Inferior parietal cortex (tissue), 1 donor: Measurements from ENCODE around the gene EHMT1.
"Not testable (repeated sequence)": the region's sequence is repeated elsewhere in the genome, so short reads cannot be mapped to it uniquely, and the experiment has no call there.

Experiments
- DNase-seq: peaks from one replicate; pipeline ENCODE4 v3.0.0-alpha.2; 2016; ENCODE audit errors: extremely low spot score

Gene EHMT1

DNA sequence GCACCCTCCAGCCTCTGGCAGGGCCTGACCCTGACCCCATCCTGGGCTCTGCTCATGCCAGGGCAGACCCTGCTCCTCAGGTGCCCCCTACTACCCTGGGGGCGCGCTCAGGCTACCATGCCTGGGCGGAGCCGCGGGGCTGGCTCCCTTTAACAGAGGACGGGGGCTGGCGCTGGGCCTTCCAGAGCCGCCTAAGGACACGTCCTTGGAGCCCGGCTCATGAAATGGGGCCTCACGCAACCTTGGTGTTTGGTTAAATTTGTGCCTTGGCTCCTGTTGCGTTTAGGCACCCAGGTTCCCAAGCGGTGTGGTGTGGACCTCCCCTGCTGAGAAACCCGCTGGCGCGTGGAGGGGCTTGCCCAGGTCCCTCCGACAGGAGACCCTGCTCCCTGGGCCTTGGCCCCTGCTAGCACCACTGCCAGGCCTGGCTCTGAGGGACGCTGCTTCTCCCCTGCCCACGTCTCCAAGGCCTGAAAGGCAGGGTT lies 3.4 kb upstream of the EHMT1 start:
- no peak for DNase-seq

GRCh38 chr9:137619240-137620047 lies 639 bp downstream of the EHMT1 start:
- DNase-seq: no peak

GRCh38 chr9:137620048-137620405 lies 1.2 kb downstream of the EHMT1 start:
- DNase-seq: no peak

- no peak for DNase-seq
Measured at GRCh38 chr9:137620581-137620980, 1.8 kb downstream of the EHMT1 start.

GRCh38 chr9:137621131-137621757 lies 2.4 kb downstream of the EHMT1 start:
- no peak for DNase-seq

DNA sequence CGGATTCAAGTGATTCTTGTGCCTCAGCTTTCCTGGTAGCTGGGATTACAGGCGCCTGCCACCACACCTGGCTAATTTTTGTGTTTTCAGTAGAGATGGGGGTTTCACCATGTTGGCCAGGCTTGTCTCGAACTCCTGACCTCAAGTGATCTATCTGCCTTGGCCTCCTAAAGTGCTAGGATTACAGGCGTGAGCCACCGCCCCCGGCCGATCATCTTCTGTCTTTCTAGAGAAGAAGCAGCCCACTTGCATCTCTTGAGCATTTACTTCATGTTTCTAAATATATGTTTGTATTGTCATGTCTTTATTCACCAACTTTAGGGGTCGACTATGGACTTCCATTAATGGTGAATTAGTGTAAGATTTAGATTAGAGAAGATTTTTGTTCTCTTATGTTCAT lies 3.4 kb downstream of the EHMT1 start:
- not testable (repeated sequence) for DNase-seq

GRCh38 chr9:137626464-137626863 lies 7.7 kb downstream of the EHMT1 start:
- DNase-seq: no peak

- DNase-seq: not testable (repeated sequence)
Measured at GRCh38 chr9:137627406-137627805, 8.6 kb downstream of the EHMT1 start.

GRCh38 chr9:137630126-137630525 lies 11.3 kb downstream of the EHMT1 start:
- DNase-seq: no peak

- no peak for DNase-seq
Measured at GRCh38 chr9:137630679-137631078, 11.9 kb downstream of the EHMT1 start.

DNA sequence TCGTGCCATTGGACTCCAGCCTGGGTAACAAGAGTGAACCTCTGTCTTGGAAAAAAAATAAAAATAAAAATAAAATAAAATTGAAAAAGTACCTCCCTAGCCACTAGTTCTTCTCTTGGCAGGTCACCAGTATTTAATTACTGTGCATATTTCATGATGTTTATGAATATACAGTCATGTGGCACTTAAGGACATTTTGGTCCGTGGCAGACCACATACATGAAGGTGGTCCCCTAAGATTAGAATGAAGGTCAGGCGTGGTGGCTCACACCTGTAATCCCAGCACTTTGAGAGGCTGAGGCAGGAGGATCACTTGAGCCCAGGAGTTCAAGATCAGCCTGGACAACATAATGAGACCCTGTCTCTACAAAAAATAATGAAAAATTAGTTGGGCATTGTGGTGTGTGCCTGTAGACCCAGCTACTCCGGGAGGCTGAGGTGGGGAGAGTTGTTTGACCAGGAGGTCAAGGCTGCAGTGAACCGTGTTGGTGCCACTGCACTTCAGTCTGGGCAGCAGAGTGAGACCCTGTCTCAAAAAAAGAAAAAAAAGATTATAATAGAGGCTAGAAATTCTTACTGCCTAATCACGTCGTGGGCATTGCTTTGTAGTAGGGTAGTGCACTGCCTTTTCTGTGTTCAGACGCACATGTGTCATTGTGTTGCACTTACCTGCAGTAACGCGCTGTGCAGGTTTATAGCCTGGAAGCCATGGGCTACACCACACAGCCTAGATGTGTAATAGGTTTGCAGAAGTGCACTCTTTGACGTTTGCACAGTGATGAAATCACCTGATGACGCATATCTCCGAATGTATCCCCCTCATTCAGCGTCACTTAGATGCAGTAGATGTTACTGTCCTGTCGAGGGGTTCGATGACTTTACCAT lies 12.8 kb downstream of the EHMT1 start:
- DNase-seq: no peak

DNA sequence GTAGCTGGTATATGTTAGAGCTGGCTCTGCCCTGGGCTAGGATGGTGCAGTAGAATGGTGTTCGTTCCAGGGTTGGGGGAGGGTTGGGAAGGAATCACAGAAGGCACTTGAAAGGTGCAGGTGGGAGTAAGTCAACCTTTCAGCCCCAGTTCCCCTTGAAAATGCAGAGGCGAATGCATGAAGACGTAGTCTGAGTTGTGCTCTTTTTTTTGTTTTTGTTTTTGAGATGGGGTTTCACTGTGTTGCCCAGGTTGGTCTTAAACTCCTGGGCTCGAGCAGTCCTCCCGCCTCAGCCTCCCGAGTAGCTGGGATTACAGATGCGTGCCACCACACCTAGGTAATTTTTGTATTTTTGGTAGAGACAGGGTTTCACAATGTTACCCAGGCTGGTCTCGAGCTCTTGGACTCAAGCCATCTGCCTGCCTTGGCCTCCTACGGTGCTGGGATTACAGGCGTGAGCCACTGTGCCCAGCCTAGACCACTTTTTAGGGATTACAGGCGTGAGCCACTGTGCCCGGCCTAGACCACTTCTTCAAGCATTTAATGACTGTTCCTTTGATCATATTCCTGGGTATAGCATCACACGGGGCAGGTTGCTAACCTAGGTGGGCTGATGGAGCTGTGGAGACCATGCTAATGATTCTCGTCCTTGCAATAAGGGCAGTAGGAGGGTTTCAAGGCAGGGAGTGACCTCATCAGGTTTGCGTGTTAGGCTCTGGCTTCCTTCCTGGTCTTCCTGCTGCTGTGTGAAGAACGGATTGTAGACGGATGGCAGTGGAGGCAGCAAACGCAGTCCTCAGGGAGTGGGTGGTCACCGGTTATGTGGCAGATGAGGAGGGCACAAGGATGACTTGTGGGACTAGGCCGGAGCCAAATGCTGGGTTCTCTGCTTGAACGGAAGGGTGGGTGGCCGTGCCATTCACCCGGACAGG lies 13.7 kb downstream of the EHMT1 start:
- no peak for DNase-seq

DNA sequence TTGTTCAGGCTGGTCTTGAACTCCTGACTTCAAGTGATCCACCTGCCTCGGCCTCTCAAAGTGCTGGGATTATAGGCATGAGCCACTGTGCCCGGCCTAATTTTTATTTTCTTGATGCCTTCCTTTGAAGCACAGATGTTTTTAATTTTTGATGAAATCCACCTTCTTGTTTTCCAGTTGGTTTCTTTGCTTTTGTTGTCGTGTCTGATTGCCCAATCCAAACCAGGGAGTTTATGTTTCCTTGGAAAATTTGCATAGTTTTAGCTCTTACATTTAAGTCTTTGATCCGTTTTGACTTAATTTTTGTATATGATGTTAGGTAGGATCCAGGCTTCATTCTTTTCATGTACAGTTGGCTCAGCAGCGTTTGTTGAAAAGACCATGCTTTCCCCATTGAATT lies 15.2 kb downstream of the EHMT1 start:
- DNase-seq: no peak

DNA sequence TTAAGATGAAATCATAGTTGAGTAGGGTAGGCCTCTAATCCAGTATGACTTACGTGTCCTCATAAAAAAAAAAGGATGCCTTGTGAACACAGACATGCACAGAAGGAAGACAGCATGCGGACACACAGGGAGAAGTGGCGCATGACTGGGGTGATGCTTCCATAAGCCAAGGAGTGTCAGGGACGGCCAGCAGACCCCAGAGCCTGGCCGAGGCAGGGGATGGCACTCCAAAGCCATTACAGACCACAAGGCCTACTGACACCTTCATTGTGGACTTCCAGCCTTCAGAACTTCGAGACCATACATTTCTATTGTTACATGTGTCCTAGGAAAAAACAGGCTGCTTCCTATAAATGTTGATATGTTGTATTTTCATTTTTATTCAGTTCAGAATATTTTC lies 19.9 kb downstream of the EHMT1 start:
- DNase-seq: no peak

DNA sequence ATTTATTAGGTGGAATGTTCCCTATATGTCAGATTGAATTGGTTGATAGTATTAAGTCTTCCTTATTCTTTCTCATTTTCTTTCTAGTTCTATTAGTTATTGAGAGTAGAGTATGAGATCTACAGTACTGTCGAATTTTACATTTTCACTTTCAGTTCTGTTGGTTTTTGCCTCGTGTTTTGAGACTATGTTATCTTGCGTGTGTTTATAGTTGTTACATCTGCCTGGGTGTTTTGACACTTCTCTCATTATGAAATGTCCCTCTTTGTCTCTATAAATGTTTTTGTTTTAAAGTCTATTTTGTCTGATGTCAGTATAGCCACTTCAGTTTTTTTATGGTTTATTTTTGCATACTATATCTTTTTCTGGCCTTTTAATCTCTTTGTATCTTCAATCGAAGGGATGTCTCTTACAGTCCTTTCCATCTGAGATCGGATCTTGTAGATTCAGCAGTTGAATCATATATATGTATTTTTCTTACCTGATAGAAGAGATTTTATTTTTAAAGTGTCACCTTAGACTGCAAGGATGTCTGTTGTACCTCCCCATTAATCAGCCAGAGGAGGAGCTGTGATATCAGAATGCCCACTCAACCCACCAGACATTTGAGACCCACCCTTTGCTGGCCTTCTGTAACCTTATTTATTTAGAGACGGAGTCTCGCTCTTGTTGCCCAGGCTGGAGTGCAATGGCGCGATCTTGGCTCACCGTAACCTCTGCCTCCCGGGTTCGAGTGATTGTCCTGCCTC lies 20.7 kb downstream of the EHMT1 start:
- no peak for DNase-seq

DNA sequence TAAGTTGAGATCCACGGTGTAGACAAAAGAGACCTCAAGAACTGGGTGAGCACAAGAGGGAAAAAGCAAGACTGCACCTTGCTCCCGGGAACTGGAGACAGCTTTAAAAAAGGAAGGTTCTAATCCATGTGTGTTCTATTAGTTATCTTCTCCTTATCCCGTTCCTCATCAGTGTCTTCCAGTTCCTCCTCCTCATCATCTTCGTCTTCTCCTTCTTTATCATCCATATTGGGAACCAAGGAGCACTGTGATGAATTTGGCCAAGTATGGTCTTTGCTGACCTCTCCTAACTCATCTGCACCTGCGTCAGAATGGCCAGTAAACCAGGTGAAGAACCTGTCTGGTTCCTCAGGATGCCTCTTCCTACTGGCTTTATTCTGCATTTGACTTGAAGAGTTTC lies 22.1 kb downstream of the EHMT1 start:
- no peak for DNase-seq

GRCh38 chr9:137642118-137642601 lies 23.4 kb downstream of the EHMT1 start:
- no peak for DNase-seq

DNA sequence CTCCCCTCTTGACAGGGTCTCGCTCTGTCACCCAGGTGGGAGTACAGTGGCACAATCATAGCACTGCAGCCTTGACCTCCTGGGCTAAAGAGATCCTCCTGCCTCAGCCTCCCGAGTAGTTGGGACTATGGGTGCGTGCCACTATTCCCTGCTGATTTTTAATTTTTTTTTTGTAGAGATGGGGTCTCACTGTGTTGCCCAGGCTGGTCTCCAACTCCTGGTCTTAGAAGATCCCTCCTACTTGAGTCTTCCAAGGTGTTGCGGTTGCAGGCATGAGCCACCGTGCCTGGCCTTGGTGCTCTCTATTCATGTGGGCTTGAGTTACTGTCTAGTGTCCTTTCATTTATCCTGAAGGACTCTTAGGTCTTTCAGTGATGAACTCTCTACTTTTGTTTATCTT lies 24.1 kb downstream of the EHMT1 start:
- no peak for DNase-seq

DNA sequence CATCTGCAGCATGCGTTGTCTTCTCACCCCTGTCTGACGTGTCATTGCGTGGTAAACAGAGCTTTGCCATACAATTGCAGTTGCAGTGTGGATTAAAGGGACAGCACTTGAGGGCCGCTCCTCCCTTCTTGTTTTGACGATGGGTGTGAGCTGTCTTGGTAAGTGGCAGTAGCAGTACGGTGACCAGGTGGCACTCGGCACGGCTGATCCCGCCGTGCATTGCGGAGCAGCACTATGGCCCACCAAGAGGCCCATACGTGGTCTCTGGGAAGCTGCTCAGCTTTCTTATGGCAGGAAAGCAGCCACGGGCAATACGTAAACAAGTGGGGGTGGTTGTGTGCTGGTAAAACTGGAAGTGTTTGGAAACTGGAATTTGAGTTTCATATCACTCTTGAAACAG lies 25.1 kb downstream of the EHMT1 start:
- DNase-seq: no peak

DNA sequence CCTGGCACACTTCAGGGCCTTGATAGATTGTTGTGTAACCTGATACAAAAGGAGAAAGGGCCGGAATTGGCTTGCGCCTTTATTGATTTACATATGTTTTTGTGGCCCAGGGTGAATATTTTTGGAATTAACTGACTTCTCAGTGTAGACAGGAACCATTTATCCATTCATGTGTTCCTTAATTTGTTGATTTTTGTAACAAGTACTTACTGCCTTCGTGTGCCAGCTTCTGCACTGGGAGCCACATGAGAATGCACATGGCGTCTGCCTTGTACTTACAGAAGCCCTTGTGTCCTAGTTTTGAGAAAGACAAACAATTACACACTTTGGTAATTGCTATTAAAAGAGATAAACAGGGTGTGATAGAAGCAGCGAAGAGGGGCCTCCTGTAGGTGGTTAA lies 26.4 kb downstream of the EHMT1 start:
- DNase-seq: no peak
